ENCODE results near the gene TRMT61A.

TRMT61A gene

DNA sequence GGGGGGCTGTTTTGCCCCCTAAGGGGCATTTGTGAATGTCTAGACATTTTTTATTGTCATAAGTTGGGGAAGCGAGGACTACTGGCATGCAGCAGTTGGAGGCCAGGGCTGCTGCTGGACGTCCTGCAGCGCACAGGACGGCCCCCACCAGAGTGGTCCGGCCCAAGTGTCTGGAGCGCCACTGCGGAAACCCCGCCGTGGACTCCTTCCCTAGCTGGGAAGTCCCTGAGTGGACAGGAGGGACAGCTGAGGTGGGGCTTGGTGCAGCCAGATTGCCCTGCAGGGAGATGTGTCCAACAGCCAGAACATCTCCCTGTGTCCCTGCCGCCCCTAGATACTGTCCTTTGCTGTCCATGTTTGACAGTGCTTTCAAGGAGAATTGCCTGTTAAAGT, 11.8 kb upstream of the TRMT61A start:
- Mint-ChIP-seq H3K27ac (peak overlapping the region in 1 of 2 donors; percentile 68), H3K9me3 (no peaks in the 10 kb centered on the region), H3K27me3 (peaks cover 10% of the 10 kb centered on the region), H3K4me3 (no peak overlapping the region), H3K4me1 (peaks cover 20% of the 10 kb centered on the region)
- DNase-seq: no peak
- ATAC-seq: no peak

DNA sequence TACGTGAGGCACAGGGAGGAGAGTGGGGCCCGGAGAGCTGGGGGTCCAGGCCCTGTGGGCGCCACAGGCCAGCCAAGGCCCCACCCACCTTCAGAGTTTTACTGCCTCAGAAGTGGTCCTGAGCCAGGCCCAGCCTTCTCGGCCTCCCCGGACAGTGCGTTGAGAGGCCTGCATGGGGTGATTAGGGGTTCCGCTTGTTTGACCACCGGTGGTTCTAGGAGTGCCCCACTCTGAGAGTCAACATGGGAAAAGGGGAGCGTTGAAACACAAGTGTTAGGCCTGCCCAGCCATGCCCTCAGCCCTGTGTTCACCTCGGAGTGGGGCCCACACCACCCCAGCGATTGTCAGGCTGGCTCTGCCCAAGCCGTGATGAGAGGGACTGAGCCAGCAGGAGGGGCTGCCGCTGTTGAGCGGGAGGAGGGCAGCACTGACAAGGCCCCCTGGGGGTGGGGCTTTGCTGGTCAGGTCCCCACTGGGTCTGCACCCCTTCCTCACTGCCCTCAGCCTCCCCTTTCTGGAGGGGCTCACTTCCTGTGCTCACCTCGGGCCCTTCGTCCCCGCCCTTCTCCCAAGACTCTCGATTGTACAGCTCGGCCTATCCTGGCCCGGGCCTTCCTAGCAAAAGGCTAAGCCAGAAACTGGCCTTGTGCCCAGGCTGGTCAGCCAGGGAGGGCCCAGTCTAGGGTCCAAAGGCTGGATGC, 11.1 kb upstream of the TRMT61A start:
- H3K9me3 Mint-ChIP-seq: no peaks in the 10 kb centered on the region
- peaks cover 20% of the 10 kb centered on the region for H3K4me1 Mint-ChIP-seq
- DNase-seq: no peak
- H3K4me3 Mint-ChIP-seq: no peak overlapping the region
- H3K27me3 Mint-ChIP-seq: peaks cover 10% of the 10 kb centered on the region
- no peak overlapping the region for H3K27ac Mint-ChIP-seq
- no peak for ATAC-seq

DNA sequence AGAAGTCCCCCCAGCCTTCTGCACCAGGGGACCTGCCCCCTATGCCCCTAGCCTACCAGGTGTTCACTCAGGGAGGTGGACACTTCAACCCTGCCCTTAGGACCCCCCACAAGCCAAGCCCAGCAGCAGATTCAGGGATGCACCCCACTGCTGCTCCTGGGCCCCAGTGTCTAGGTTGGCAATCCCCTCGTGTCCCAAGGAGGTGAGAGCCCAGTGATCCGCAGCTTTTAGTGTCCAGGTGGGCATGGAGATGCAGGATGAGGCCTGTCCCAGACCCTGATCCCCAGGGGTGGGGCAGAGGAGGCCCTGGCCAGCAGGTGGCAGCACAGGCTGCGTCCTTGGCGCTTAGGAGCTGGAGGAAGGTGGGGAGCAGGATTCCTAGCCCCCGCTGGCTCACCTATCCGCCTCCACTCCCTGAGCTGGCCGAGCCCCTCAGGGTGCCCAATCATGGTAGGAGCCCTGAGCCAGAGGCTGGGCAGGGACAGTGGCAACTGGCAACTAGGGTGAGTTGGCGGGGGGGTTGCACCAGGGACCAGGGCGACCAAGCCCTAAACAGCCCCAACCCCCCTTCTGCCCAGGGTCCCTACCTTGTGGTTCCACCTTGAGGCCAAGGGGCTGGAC, 10.5 kb upstream of the TRMT61A start:
- peak overlapping the region in 1 of 2 donors; percentile 56 for H3K27ac Mint-ChIP-seq
- ATAC-seq (peak; percentile 33), DNase-seq (peak; percentile 50 to 55)
- no peaks in the 10 kb centered on the region for H3K9me3 Mint-ChIP-seq
- H3K4me3 Mint-ChIP-seq: no peak overlapping the region
- H3K27me3 Mint-ChIP-seq: peaks cover 16% of the 10 kb centered on the region
- H3K4me1 Mint-ChIP-seq: peaks cover 20% of the 10 kb centered on the region

DNA sequence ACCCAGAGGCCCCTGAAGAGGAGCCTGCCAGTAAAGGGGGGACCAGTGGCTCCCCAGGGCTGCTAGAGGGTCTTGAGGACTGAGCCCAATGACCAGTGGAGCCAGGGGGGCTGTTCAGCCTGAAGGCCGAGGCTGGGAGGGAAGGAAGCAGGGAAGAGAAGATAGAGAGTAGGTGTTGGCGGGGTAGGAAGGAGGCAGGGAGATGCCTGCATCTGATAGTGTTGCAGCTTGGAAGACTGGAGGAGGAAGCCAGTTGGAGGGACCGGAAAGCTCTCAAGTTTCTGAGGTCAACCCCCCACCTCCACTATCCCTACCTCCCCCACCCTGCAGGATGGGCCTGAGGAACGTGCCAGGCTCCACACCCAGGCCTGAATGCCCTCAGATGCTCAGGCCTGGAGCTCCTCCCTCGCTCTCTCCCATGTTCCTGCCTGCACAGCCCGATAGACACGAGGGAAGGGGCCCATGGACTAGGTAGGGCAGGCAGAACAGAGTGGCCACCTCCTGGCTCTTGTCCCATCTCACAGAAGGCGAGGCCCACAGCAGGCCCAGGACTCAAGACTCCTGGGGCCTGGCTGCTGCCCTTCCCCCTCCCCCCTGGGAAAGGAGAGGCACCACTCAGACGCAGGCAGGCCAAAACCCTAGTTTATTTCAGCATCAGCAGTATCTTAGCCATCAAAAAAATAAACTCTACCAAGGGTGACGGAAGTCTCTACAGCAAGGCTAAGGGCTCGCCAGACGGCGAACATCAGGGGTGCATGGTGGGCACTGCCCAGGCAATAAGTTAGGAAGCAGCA, 9.8 kb upstream of the TRMT61A start:
- H3K27ac Mint-ChIP-seq: peak overlapping the region in 1 of 2 donors; percentile 72
- H3K4me3 Mint-ChIP-seq: peak overlapping the region; percentile 33 to 74
- peaks cover 20% of the 10 kb centered on the region for H3K4me1 Mint-ChIP-seq
- H3K27me3 Mint-ChIP-seq: peaks cover 23% of the 10 kb centered on the region
- no peak for DNase-seq
- no peak for ATAC-seq
- no peaks in the 10 kb centered on the region for H3K9me3 Mint-ChIP-seq

DNA sequence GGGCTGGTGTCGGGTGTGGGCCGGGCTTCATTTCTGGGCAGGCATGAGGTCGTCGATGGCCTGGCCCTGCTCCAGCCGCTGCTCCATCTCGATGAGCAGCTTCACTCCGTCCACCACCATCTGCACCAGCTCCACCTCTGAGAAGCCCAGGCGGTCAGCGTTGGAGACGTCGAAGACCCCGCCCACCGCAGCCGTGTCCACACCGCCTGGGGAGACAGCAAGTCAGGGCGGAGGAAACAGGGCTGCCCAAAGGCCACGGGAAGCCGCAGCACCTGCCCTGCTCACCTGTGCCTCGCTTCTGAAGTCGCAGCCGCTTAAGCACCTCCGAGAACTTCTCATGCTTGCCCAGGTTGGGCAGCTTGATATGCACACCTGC, 9.2 kb upstream of the TRMT61A start:
- peaks cover 20% of the 10 kb centered on the region for H3K4me1 Mint-ChIP-seq
- no peak for DNase-seq
- no peak for ATAC-seq
- H3K9me3 Mint-ChIP-seq: no peaks in the 10 kb centered on the region
- H3K27ac Mint-ChIP-seq: no peak overlapping the region
- H3K27me3 Mint-ChIP-seq: peaks cover 28% of the 10 kb centered on the region
- H3K4me3 Mint-ChIP-seq: peak overlapping the region in 1 of 2 donors; percentile 74

DNA sequence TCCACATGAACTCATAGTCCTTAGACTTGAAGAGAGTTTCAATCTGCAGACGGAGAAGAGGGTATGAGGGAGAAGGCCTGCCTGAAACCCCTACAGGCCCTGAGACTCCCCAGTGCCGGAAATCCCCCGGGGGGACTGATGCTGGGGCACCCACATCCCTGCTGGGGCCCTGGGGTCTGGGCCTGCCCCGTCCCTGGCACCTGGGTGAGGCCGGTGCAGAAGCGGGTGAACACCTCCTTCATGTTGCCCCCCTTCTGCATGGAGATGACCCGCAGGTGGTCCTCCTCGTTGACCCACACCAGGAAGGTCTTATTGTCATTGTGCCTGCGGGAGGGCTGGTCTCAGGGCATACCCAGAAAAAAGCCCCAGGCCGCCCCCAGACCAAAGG, 8.7 kb upstream of the TRMT61A start:
- peak overlapping the region in 1 of 2 donors; percentile 74 for H3K4me3 Mint-ChIP-seq
- H3K9me3 Mint-ChIP-seq: no peaks in the 10 kb centered on the region
- peaks cover 20% of the 10 kb centered on the region for H3K4me1 Mint-ChIP-seq
- no peak overlapping the region for H3K27ac Mint-ChIP-seq
- H3K27me3 Mint-ChIP-seq: peaks cover 28% of the 10 kb centered on the region
- ATAC-seq (peak; percentile 29), DNase-seq (peak in 1 of 2 donors; percentile 31)

DNA sequence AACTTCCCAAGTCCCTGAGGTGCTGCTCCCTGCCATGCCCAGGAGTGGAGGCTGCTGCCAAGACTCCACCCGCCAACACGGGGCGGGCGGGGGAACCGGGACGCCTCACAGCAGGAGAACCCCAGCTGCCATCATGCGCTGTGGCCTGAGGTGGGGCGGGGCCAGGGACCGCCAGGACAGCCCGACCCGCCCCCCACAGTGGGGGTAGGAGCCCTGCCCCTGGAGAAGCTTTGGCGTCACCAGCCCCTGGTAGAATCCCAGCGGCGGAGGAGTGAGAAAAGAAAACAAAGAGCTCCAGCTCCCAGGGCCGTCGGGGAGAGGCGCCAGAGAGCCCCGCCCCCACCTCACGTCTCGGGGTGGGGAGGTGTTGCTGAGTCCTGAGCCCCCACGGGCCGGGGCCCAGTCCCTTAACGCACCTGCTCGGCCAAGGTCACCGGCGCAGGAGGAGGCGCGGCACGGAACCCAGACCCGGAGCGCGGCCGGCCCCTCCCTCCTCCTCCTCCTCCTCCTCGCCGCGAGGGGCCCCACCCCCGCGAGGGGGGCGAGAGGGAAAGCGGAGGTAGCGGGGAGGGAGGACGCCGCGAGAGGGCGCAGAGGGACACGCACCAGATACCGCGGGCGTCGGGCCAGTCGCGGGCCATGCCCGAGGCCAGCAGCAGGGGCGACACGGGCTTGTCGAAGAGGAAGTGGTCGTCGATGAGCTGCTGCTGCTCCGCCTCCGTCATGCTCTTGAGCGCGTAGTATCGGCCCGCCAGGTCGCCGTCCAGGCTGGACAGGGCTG, 8.1 kb upstream of the TRMT61A start:
- Mint-ChIP-seq H3K9me3 (no peaks in the 10 kb centered on the region), H3K27me3 (peaks cover 28% of the 10 kb centered on the region), H3K27ac (no peak overlapping the region), H3K4me1 (peaks cover 20% of the 10 kb centered on the region), H3K4me3 (peak overlapping the region; percentile 65 to 74)
- DNase-seq: peak; percentile 80 to 81
- peak; percentile 70 for ATAC-seq

DNA sequence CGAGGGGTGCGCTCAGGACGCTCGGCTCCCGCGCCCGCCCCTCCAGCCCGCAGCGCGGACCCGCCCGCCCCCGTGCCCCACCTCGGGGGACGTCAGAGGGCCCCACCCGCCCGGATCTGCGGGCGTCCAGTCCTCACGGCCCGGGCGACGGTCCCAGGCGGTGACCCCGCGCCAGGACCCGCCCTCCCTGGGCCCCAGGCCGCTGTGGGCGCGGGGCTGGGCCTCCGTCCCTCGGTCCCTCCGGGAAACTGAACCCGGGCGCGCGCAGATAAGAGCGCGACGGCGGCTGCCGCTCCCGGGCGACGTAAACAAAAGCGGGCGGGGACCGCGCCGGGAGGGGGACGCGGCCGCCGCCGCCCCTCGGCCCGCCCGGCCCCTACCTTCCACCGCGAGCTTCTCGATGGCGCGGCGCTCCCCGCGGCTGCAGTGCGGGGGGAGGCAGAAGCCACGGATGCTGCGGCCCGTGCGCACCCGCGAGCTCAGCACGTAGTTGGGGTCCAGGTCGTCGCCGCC, 7.5 kb upstream of the TRMT61A start:
- H3K4me1 Mint-ChIP-seq: peaks cover 20% of the 10 kb centered on the region
- H3K27ac Mint-ChIP-seq: no peak overlapping the region
- peak overlapping the region in 1 of 2 donors; percentile 74 for H3K4me3 Mint-ChIP-seq
- H3K27me3 Mint-ChIP-seq: peaks cover 28% of the 10 kb centered on the region
- DNase-seq (no peak), ATAC-seq (peak; percentile 22)
- no peaks in the 10 kb centered on the region for H3K9me3 Mint-ChIP-seq

DNA sequence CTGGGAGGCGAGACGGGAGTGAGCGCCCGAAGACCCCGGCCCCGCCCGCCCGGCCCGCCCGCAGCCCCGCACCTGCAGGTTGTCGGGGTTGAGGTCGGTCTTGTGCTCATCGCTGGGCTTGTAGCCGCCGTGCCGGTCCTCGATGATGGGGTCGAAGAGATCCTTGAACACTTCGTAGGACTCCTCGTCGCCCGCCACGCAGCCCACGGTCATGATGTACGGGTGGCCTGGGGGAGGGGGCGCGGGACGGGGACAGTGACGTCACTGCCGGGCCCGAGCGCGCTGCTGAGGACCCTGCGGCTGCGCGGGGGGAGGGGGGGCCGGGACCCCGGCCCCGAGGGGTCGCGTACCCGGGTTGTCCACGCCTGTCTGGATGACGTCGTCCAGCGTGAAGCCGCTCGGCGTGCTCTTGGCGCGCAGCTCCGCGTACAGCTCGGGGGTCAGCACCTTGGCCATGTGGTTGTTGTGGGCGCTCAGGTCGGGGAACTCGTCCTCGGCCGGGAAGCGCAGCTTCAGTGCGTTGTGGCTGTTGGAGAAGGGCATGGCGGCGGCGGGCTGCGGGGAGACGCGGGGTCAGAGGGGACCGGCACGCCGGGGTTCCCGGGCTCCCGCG, 6.9 kb upstream of the TRMT61A start:
- ATAC-seq (no peak), DNase-seq (no peak)
- Mint-ChIP-seq H3K27me3 (peaks cover 28% of the 10 kb centered on the region), H3K9me3 (no peaks in the 10 kb centered on the region), H3K4me3 (peak overlapping the region; percentile 35 to 66), H3K4me1 (peaks cover 23% of the 10 kb centered on the region), H3K27ac (no peak overlapping the region)

DNA sequence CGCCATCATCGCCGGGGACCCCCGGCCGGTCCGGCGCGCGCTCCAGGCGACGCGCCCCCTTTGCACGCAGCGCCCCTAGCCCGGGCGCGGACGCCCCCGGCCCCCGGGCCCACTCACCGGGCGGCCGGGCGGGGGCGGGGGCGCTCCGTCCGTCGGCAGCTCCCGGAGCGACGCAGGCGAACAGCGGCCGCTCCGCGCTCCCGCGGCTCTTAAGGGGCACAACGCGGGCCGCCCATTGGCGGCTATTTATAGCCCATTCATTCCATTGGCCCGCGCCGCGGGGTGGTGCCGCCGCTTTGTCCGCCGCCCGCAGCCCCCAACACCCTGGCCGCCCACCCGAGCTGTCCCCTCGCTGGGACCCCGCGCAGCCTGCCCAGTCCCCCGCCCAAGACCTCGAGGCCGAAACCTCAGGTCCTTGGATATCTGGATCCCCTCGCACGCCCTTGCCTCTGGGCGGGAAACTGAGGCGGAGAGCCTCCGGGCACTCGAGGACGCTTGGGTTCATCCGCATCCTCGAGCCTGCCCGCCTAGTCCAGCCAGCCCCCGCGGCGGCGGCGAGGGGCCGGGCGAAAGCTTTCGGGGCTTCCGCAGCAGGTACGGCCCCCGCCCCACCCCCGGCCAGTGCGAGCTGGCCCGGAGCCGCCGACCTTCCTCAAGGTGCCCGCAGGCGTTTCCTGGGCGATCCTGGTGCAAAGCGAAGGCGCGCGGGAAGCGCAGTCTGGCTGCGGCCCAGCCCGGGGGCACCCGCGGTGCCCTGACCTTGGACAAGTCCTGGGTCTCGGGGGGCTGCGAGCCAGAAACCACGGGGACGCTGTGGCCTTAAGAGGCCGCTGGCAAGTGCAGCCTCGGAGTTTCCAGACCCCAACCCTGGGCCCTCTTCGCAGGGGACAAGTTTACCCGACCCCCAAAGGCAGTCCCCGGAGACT, 6.1 kb upstream of the TRMT61A start, which contains the start of gene CKB:
Gene CKB (minus strand): TSS at position 182 of the 926 bp plus-strand sequence. CDS start 337 bp downstream, outside the sequence.
- H3K9me3 Mint-ChIP-seq: no peaks in the 10 kb centered on the region
- peaks cover 31% of the 10 kb centered on the region for H3K4me1 Mint-ChIP-seq
- no peak within 1 kb of the TSS for H3K27ac Mint-ChIP-seq
- ATAC-seq (no peak), DNase-seq (no peak)
- H3K27me3 Mint-ChIP-seq: peaks cover 28% of the 10 kb centered on the region
- H3K4me3 Mint-ChIP-seq: peak within 1 kb of the TSS; percentile 35 to 66

DNA sequence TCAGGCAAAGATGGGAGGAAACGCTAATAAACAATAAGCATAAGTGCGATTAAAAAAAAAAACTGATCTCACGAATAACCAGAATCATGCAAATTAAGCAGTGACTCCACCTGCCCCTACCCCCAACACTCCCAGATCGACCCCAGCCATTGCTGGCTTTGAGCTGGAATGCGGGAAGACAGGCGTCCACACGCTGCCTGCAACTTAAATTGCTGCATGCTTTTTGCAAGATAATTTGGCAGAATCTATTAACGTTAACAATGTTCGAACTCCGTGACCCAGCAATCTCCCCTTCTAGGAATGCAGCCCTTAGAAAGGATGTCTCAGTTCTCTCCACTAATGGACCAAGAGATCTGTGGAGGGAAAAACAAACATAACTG, 5.4 kb upstream of the TRMT61A start:
- Mint-ChIP-seq H3K4me1 (peaks cover 38% of the 10 kb centered on the region), H3K4me3 (peak overlapping the region in 1 of 2 donors; percentile 29), H3K9me3 (no peaks in the 10 kb centered on the region), H3K27ac (no peak overlapping the region), H3K27me3 (peaks cover 28% of the 10 kb centered on the region)
- no peak for ATAC-seq
- no peak for DNase-seq

DNA sequence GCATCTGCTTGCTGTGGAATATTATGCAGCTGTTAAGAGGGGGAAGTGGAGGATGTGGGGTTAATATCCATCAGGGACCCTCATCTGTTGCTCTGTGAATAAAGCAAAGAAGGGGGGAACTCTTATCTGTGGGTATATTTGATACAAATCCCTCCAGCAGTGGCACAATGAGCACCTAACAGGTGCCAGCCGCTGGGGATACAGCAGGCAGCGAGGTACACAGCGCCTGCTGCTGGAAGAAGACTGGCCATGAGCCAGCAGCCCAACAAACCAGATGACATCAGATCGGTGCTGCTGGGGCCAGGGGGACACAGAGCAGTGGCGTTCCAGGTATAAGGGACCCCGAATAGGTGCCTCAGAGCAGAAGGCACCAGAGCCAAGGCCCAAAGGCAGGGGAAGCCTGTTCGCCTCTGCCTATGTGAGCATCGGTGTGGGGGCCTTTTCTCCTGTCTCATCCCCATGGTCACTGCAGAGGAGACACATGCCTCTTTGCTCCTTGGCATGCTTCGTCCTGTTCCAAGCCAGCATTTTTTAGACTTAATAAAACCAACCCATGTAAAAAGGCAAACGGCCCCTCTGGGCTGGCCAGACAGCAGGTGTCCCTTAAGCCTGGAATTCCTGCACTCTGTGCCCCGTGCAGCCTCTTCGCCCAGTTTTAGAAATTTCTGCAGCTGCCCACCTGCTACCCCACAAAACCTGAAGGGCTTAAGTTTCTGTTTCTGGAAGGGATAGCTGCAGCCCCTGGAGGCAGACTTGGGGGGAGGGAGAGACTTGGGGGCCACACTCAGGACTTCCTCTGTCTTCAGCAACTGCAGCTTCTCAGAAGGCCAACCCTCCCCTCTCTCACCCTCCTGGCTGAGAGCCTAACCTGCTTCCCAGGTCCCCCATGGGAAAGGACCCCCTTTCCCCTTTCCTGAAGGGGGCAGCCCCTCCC, 4.7 kb upstream of the TRMT61A start:
- DNase-seq (no peak), ATAC-seq (no peak)
- Mint-ChIP-seq H3K27me3 (peaks cover 27% of the 10 kb centered on the region), H3K27ac (no peak overlapping the region), H3K4me1 (peaks cover 33% of the 10 kb centered on the region), H3K4me3 (no peak overlapping the region), H3K9me3 (no peaks in the 10 kb centered on the region)

Data from stimulated activated naive CD8-positive, alpha-beta T cell treated with anti-CD3 and anti-CD28 coated beads, Interleukin-15, amount 100 ng/mL, for 72 hours (primary cell).